ENCODE measurements around the gene SPTAN1.
"Not testable (repeated sequence)": the region's sequence is repeated elsewhere in the genome, so short reads cannot be mapped to it uniquely, and the experiment has no call there.

Gene SPTAN1

GRCh38 chr9:128552153-128552743 is at the start of gene SPTAN1:
Gene SPTAN1 (plus strand): TSS chr9:128552587. CDS start chr9:128566741, 14,154 bp downstream.
- TF ChIP-seq CTCF (IDR thresholded peaks at IDR 0.05; ENCODE audit: borderline replicate concordance, insufficient read depth, low read depth, low read length): no peak
- peak within 1 kb of the TSS; percentile 96 for H3K4me3 ChIP-seq (ENCODE audit: low read depth, low read length)

- not testable (repeated sequence) for H3K4me3 ChIP-seq (ENCODE audit: low read depth, low read length)
These were observed 49.0 kb upstream of the SPTAN1 start for GRCh38 chr9:128503415-128503825.

GRCh38 chr9:128503870-128504269 is 48.5 kb upstream of the SPTAN1 start:
- peak overlapping the region; percentile 90 for H3K4me3 ChIP-seq (ENCODE audit: low read depth, low read length)
- no peak for TF ChIP-seq CTCF (IDR thresholded peaks at IDR 0.05; ENCODE audit: borderline replicate concordance, insufficient read depth, low read depth, low read length)

- no peak for TF ChIP-seq CTCF (IDR thresholded peaks at IDR 0.05; ENCODE audit: borderline replicate concordance, insufficient read depth, low read depth, low read length)
- H3K4me3 ChIP-seq (ENCODE audit: low read depth, low read length): peak within 1 kb of the TSS; percentile 90
These were observed 47.6 kb upstream of the SPTAN1 start, which contains the start of gene GLE1 for GRCh38 chr9:128504485-128505413. Gene GLE1 (plus strand): TSS chr9:128504719. CDS start chr9:128504806, 87 bp downstream.

GRCh38 chr9:128505414-128505765 is 47.0 kb upstream of the SPTAN1 start:
- peak overlapping the region; percentile 90 for H3K4me3 ChIP-seq (ENCODE audit: low read depth, low read length)
- TF ChIP-seq CTCF (IDR thresholded peaks at IDR 0.05; ENCODE audit: borderline replicate concordance, insufficient read depth, low read depth, low read length): no peak

GRCh38 chr9:128505906-128506305 is 46.5 kb upstream of the SPTAN1 start:
- not testable (repeated sequence) for H3K4me3 ChIP-seq (ENCODE audit: low read depth, low read length)

GRCh38 chr9:128512820-128513219 is 39.6 kb upstream of the SPTAN1 start:
- TF ChIP-seq CTCF (IDR thresholded peaks at IDR 0.05; ENCODE audit: borderline replicate concordance, insufficient read depth, low read depth, low read length): no peak
- no peak overlapping the region for H3K4me3 ChIP-seq (ENCODE audit: low read depth, low read length)

- TF ChIP-seq CTCF (IDR thresholded peaks at IDR 0.05; ENCODE audit: borderline replicate concordance, insufficient read depth, low read depth, low read length): no peak
- no peak overlapping the region for H3K4me3 ChIP-seq (ENCODE audit: low read depth, low read length)
These were observed 30.4 kb upstream of the SPTAN1 start for GRCh38 chr9:128521956-128522355.

Measured in GM12875 (cell line).